Measurements from ENCODE around the gene METTL15.

Gene METTL15

DNA sequence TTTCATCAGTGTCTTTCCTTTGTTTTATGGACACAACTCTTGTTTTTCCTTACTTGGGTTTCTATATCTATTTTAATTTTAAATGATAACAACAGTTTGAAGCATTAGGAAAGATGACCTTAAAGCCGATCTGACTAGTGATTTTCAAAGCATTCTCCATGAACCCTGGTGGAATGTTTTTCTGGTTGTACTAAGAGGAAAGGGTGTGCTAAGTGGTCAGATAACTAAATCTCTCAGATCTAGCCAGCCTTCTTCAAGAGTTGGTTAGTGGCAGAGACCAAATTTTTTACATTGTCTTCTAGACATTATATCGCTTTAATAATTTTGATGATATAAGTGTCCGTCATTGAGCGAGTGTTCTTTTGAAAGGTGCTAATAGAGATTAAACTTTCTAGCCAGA is 134.4 kb downstream of the METTL15 start:
- no peaks in the 10 kb centered on the region for H3F3A ChIP-seq (ENCODE audit: insufficient read depth, low read length)
- H3K36me3 ChIP-seq (ENCODE audit: insufficient read depth, low read length): no peaks in the 10 kb centered on the region
- no peaks in the 10 kb centered on the region for H3K9me3 ChIP-seq (ENCODE audit: low read length)
- no peaks in the 10 kb centered on the region for H3K79me2 ChIP-seq (ENCODE audit: insufficient read depth, low read length)
- no peak overlapping the region for H3K27ac ChIP-seq (ENCODE audit: low read depth, low read length, poor library complexity, severe bottlenecking)
- no peaks in the 10 kb centered on the region for H3K4me1 ChIP-seq (ENCODE audit: insufficient read depth, low read length, severe bottlenecking)
- no peak overlapping the region for H3K4me2 ChIP-seq (ENCODE audit: low read length)
- no peak overlapping the region for H3K4me3 ChIP-seq (ENCODE audit: low read depth, low read length, poor library complexity, severe bottlenecking)
- H3K9ac ChIP-seq (ENCODE audit: low read length): no peak overlapping the region
- H3K9me2 ChIP-seq (ENCODE audit: low read depth, low read length): no peaks in the 10 kb centered on the region
- TF ChIP-seq EZH2 (IDR thresholded peaks at IDR 0.05; ENCODE audit: borderline replicate concordance, low read length): no peak
- TF ChIP-seq, protein P1, sequence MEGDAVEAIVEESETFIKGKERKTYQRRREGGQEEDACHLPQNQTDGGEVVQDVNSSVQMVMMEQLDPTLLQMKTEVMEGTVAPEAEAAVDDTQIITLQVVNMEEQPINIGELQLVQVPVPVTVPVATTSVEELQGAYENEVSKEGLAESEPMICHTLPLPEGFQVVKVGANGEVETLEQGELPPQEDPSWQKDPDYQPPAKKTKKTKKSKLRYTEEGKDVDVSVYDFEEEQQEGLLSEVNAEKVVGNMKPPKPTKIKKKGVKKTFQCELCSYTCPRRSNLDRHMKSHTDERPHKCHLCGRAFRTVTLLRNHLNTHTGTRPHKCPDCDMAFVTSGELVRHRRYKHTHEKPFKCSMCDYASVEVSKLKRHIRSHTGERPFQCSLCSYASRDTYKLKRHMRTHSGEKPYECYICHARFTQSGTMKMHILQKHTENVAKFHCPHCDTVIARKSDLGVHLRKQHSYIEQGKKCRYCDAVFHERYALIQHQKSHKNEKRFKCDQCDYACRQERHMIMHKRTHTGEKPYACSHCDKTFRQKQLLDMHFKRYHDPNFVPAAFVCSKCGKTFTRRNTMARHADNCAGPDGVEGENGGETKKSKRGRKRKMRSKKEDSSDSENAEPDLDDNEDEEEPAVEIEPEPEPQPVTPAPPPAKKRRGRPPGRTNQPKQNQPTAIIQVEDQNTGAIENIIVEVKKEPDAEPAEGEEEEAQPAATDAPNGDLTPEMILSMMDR (IDR thresholded peaks at IDR 0.05; ENCODE audit: low read length): no peak
- H4K20me1 ChIP-seq (ENCODE audit: insufficient read depth, low read length): no peaks in the 10 kb centered on the region
- no peaks in the 10 kb centered on the region for H3K27me3 ChIP-seq (ENCODE audit: insufficient read depth, low read length)
- H2AFZ ChIP-seq (ENCODE audit: low read length): no peak overlapping the region

DNA sequence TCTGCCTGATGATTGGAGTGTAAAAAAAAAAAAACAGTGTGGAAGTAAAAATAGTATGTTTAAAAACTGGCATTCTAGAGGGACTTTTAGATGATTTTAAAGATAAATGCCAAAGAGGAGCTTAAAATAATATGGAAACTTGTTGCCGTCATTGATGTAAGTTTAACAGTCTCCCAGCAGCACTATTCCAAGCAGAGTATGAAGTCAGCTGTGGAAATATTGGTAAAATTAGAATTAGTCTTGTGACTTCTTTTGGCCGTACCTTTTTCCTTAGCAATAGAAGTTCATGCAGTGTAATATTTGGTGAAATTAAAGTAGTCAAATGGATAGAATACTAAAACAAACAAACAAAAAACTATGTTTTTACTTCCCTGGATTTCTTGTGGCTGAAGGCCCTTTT is 134.9 kb downstream of the METTL15 start:
- no peak for TF ChIP-seq EZH2 (IDR thresholded peaks at IDR 0.05; ENCODE audit: borderline replicate concordance, low read length)
- TF ChIP-seq, protein P1 (IDR thresholded peaks at IDR 0.05; ENCODE audit: low read length): no peak
- H3K4me1 ChIP-seq (ENCODE audit: insufficient read depth, low read length, severe bottlenecking): no peaks in the 10 kb centered on the region
- H3K79me2 ChIP-seq (ENCODE audit: insufficient read depth, low read length): no peaks in the 10 kb centered on the region
- no peaks in the 10 kb centered on the region for H4K20me1 ChIP-seq (ENCODE audit: insufficient read depth, low read length)
- no peaks in the 10 kb centered on the region for H3K9me2 ChIP-seq (ENCODE audit: low read depth, low read length)
- no peak overlapping the region for H3K27ac ChIP-seq (ENCODE audit: low read depth, low read length, poor library complexity, severe bottlenecking)
- no peak overlapping the region for H3K4me3 ChIP-seq (ENCODE audit: low read depth, low read length, poor library complexity, severe bottlenecking)
- H3K36me3 ChIP-seq (ENCODE audit: insufficient read depth, low read length): no peaks in the 10 kb centered on the region
- no peak overlapping the region for H3K4me2 ChIP-seq (ENCODE audit: low read length)
- no peaks in the 10 kb centered on the region for H3K27me3 ChIP-seq (ENCODE audit: insufficient read depth, low read length)
- no peak overlapping the region for H3K9ac ChIP-seq (ENCODE audit: low read length)
- H3F3A ChIP-seq (ENCODE audit: insufficient read depth, low read length): no peaks in the 10 kb centered on the region
- H2AFZ ChIP-seq (ENCODE audit: low read length): no peak overlapping the region
- no peaks in the 10 kb centered on the region for H3K9me3 ChIP-seq (ENCODE audit: low read length)

DNA sequence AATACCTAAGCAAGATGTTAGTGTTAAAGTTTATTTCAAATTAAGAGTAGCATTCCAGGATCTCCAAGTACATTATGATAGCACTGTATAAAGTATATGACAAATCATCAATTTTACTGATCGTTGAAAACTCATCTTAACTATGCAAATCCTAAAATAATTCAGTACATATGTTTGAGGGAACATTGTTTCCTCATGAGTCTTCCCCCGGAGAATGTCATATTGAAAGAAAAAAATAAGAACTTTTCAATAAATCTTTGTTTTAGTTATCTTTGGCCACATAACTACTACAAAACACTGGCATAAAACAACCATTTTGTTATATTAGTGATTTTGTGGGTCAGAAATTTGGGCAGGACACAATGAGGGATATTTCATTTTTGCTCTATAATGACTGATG is 135.4 kb downstream of the METTL15 start:
- Histone ChIP-seq H2AFZ (ENCODE audit: low read length) (no peak overlapping the region), H3K27ac (ENCODE audit: low read depth, low read length, poor library complexity, severe bottlenecking) (no peak overlapping the region), H3K4me3 (ENCODE audit: low read depth, low read length, poor library complexity, severe bottlenecking) (no peak overlapping the region), H3K27me3 (ENCODE audit: insufficient read depth, low read length) (no peaks in the 10 kb centered on the region), H3K4me1 (ENCODE audit: insufficient read depth, low read length, severe bottlenecking) (no peaks in the 10 kb centered on the region), H3K36me3 (ENCODE audit: insufficient read depth, low read length) (no peaks in the 10 kb centered on the region), H3K79me2 (ENCODE audit: insufficient read depth, low read length) (no peaks in the 10 kb centered on the region), H3K9ac (ENCODE audit: low read length) (no peak overlapping the region), H4K20me1 (ENCODE audit: insufficient read depth, low read length) (no peaks in the 10 kb centered on the region), H3F3A (ENCODE audit: insufficient read depth, low read length) (no peaks in the 10 kb centered on the region), H3K9me3 (ENCODE audit: low read length) (no peaks in the 10 kb centered on the region), H3K4me2 (ENCODE audit: low read length) (no peak overlapping the region), H3K9me2 (ENCODE audit: low read depth, low read length) (no peaks in the 10 kb centered on the region)
- TF ChIP-seq, protein P1 (IDR thresholded peaks at IDR 0.05; ENCODE audit: low read length): no peak
- no peak for TF ChIP-seq EZH2 (IDR thresholded peaks at IDR 0.05; ENCODE audit: borderline replicate concordance, low read length)

Data from OCI-LY1 (cell line).